SHP77 (cell line): Measurements from ENCODE around the gene SSR2.
A peak's percentile ranks its signal among the peaks of the same experiment; 100 is the strongest.
"Not testable (repeated sequence)": the region's sequence is repeated elsewhere in the genome, so short reads cannot be mapped to it uniquely, and the experiment has no call there.

Experiments
- DNase-seq, 2 experiments: peaks; one replicate each; lab custom pipeline; 2025; lab: John Stamatoyannopoulos, UW

The SSR2 gene

DNA sequence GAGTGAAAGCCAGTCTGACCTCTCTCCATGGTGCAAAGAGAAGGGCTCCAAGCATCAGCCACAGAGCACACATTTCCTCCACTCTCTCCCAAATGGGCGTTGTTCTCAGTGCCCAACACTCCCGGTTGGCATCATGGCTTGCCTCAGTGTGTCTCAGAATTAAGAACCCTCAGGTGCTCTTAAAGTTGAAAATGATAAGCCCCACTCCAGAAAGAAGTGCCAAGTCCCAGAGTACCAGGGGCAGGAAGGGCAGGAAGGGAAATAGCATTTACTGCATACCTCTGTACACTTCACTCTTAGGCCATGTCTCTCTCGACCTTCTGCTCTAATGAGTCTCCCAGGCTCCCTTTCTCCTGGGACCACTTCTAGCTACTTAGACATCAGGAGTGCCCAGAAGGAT is 27.2 kb downstream of the SSR2 start:
- DNase-seq = no peak

- no peak for DNase-seq
Observed at GRCh38 chr1:155990005-155990739, 30.6 kb downstream of the SSR2 start.

- peak; percentile 84 to 91 for DNase-seq
Observed at GRCh38 chr1:155989242-155990004, 31.3 kb downstream of the SSR2 start.

DNA sequence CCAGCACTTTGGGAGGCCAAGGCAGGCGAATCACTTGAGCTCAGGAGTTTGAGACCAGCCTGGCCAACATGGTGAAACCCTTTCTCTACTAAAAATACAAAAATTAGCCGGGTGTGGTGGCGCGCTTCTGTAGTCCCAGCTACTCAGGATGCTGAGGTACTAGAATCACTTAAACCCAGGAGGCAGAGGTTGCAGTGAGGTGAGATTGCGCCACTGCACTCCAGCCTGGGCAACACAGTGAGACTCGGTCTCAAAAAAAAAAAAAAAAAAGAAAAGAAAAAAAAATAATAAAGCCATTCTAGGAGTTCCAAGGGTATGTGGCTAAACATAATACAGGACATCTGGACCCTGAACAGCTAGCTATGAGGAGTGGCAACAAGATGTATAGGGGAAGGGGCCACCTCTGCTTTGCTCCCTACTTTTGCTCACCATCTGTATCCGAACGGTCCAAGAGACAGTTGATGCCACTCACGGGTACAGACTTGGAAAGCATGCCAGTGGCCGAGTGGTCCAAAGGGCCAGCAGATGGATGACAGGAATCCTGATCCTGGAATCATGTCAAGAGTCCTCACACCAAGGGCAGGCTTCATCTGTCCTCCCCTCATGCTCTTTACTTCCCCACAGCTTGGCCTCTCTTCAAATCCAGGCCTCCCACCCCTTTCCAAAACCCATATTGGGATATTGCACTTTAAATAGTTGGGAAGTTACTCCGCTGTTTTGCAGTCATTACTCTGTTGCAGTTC is 35.7 kb downstream of the SSR2 start:
- DNase-seq = not testable (repeated sequence)

- peak; percentile 65 to 70 for DNase-seq
Observed at GRCh38 chr1:155984341-155984740, 36.4 kb downstream of the SSR2 start.

DNA sequence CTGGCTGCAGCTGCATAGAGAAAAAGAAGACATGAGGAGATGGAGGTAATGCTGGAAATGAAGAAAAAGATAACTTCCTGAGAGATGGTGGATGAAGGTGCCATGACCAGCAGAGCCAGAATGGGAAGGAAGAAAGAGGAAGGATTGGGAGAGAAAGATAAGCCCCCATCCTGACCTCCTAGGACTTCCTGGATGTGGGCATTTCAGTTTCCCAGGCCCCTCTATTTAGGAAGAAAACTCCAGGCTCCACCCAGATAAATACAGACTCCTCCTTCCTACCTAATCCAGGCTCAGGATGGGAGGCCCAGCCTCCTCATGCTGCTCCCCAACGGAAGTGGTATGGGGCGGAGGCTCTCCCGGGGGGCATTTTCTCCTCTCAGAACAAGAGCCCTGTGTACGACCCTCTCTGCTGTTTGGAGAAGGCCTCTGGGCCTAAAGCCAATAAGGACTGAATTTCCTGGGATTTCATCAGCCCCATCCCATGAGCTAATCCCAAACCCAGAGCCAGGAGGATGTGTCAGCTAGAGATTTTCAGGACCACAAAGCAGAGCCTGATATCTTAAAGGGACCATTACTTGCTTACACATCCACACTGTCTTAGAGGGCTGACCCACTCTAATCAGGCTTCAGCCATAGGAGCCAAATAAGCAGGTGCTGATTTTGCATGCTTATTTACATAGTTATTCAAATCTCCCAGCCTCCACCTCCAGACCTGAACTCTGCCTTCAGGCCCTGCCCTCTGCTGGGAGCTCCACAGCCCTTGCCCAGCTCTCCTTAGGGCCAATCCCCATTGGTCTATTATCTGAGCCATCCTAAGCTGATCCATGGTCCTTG is 37.3 kb downstream of the SSR2 start:
- DNase-seq = peak; percentile 76 to 80

DNA sequence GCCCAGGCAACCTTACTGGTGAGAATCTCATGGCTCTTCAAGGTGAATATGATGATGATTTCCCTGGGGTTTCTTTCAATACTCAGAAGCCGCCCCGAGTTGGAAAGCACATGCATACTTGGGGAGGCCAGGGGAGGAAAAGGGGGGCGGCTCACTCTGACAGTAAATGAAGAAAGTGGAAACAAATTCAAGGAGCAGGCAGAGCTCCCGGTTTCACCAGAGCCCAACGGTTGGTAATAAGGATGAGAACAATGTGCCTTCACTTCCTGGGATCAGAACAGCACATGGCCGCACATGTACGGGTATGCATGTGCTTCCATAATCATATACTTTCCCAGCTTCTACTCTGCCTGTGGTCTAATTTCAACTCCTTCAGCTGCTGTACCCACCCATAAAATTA is 38.6 kb downstream of the SSR2 start:
- no peak for DNase-seq

GRCh38 chr1:155981266-155982088 is 39.3 kb downstream of the SSR2 start:
- peak in 1 of 2 experiments; percentile 55 for DNase-seq

DNA sequence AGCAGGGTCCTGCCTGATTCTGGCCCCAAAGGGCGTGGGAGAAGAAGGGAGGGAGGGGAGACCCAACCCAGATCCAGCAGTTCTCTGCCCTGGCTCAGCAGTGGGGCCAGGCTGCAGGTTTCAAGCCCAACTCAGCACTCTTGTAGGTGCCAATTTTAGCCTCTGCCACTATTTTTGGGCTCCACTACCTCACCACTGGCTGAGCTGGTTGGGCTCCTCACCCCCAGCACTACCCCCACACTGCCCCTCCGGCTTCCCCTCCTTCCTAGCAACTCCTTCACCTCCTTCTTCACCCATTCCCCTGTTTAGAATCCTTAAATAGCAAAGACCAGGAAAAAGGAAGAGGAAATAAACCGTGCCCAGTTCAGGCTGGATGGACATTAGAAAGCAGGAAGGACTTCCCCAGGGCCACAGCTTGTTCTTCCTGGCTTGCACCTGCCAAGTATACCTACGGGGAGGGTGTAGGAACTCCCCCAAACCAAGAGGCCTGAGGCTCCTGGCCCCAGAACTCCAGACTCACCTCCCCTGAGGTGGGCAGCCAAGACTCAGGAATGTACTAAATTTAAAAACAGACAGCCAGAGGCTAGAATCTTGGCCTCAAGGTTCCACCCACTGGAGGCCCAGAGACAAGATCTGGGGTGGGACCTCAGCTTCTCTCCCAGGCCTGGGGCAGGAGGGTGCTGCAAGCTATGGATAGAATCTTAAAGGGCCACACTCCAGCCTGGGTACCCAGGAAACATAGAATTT is 41.0 kb downstream of the SSR2 start:
- DNase-seq = no peak

- DNase-seq = no peak
Observed at GRCh38 chr1:155978973-155979429, 41.8 kb downstream of the SSR2 start.

DNA sequence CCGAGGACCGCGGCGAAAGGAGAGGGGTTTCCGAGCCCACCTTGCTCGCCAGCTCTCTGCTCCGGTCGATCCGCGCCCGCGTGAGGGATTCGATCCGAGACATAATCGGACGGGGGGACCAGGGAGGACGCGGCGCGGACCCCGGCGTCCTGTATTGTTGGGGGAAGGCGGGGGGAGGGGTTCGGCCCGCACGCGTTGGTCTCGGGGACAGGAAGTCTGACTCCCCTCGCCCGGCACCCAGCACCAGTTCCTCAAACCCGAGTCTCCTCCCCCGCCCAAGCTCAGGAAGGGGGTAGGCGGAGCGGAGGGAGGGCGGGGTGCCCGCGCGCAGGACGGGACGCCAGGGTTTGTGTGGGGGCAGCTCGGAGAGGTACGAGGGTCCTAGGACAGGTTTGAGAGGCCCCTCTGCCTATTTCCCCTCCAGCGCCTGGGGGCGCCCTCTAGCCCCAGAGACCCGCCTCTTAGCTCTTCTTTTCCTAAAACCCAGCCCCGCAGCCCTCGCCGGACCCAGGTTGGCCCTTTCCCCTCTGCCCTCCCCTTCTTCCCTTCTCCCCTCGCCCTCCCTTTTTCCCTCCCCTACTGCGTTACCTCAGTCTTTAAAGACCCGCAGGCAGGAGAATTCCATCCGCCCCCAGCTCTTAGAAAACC is 42.3 kb downstream of the SSR2 start, which contains the start of gene ARHGEF2:
Gene ARHGEF2 (minus strand): TSS at position 223 of the 648 bp plus-strand sequence. CDS start 120 bp downstream, at position 103.
- DNase-seq = peak; percentile 70 to 81

- DNase-seq = no peak
Observed at GRCh38 chr1:155977690-155978324, 42.9 kb downstream of the SSR2 start.

GRCh38 chr1:155976913-155977689 is 43.6 kb downstream of the SSR2 start:
- DNase-seq = no peak

- DNase-seq = peak; percentile 40 to 61
Observed at GRCh38 chr1:155976062-155976912, 44.5 kb downstream of the SSR2 start.

DNA sequence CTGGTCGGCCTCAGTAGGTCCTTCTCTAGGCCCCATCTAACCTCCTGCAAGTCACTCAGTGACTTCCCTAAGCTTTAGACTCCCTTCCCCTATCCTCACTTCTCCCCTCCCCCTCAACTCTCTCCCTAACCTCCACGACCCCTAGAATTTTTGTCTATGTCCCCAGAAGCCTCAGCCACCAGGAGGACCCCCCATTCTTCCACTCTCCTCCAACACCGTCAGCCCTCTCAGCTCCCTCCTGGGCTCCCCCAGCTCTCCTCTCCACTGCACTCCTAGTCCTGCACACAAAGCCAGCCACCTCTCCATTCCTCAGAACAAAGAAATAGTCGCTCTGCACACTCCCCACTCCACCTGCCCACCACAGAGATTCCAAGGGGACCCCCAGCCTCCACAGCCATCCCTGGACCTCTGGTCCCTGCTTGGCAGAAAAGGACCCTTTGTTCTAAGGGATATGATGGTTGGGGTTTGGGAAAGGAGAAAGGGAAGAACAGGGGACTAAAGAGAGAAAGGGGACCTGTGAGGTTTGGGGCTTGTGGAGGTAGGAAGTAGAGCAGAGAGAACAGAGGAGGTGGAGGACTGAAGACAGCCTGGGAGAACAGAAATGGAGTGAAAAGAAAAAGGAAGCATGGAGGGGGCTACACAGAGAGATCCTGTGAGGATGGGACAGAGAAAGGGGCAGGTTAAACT is 45.2 kb downstream of the SSR2 start:
- no peak for DNase-seq
